Right renal cortex interstitium (tissue), 3 donors: ENCODE data around the gene DHCR7. TPM values are rescaled to one million over a fixed set of nuclear protein-coding genes. Genes with fewer than 3 reads are reported as not detected.
A peak's percentile ranks its signal among the peaks of the same experiment; 100 is the strongest.

Experiments used
- DNase-seq, 3 donors: peaks; one replicate each; pipeline ENCODE4 v3.0.0-alpha.2; 2013; ENCODE audit warnings: low read depth in 3 of 3, low spot score in 2 of 3
- polyA plus RNA-seq, 3 donors: library from polyadenylated mRNA; unstranded; fragments of 120-200 nt; gene quantifications; one replicate each; pipeline ENCODE4 v1.2.1, GENCODE V29; 2013; ENCODE audit not compliant: insufficient read length in 3 of 3

The DHCR7 gene
- 10 to 100 TPM; 39.0 to 40.2 (median 39.3) TPM for polyA plus RNA-seq

DNA sequence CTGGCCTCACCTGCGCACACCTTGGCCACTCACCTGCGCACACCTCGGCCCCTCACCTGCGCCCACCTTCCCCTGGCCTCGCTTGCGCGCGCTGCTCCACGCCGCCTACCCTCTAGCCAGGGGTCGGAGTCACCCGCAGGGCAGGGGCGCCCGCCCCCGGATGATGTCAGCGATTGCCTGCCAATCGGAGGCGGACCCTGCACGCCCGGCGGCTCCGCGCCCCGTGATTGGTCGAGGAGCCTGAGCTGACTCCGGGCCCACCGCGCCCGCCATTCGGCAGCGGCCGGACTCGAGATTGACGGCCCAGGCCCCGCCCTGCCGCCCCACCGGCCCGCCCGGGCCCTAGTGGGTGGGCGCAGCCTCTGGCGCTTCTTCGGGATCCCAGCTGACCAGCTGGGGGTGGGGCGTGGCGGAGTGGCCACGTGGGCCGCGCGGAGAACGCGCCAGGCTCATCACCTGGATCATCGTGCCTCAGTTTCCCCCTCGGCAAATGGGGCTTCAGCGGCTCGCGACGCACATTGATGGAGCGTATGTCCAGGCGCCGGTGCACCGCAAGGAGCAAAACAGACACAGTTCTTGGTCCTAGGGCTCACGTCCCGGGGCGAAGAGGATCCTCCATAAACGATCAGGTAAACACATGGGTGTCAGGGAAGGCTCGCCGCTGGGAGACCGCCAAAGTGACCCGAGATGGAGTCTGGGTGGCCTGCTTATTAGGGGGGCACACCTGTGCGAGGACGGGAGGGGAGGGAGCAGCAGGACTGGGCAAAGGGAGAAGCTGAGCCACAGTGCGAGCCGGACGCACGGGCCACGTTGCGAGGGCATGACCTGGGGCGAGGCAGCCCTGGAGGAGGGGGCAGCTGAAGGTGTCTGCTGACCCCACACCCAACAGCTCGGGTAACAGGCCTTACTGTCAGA lies at the start of gene DHCR7:
DHCR7 (minus strand) TSS at position 137 of the 915 bp plus-strand sequence. CDS start 3,441 bp downstream, outside the sequence.
- DNase-seq: peak; percentile 76 to 86 (median 76)

DNA sequence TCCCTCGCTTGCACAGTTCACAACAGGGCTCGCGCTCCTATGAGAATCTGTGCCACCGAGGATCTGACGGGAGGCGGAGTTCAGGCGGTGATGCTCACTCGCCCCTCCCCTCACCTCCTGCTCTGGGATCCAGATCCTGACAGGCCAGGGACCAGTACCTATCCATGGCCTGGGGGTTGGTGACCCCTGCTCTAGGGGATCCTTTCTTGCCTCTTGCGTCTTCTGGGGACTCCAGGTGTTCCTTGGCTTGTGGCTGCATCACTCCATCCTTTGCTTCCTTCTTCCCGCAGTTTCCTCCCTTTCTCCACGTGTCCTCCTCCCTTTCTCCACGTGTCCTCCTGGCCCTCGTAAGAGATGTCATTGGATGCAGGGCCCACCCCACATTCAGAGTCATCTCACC lies 48.2 kb upstream of the DHCR7 start:
- no peak for DNase-seq

DNA sequence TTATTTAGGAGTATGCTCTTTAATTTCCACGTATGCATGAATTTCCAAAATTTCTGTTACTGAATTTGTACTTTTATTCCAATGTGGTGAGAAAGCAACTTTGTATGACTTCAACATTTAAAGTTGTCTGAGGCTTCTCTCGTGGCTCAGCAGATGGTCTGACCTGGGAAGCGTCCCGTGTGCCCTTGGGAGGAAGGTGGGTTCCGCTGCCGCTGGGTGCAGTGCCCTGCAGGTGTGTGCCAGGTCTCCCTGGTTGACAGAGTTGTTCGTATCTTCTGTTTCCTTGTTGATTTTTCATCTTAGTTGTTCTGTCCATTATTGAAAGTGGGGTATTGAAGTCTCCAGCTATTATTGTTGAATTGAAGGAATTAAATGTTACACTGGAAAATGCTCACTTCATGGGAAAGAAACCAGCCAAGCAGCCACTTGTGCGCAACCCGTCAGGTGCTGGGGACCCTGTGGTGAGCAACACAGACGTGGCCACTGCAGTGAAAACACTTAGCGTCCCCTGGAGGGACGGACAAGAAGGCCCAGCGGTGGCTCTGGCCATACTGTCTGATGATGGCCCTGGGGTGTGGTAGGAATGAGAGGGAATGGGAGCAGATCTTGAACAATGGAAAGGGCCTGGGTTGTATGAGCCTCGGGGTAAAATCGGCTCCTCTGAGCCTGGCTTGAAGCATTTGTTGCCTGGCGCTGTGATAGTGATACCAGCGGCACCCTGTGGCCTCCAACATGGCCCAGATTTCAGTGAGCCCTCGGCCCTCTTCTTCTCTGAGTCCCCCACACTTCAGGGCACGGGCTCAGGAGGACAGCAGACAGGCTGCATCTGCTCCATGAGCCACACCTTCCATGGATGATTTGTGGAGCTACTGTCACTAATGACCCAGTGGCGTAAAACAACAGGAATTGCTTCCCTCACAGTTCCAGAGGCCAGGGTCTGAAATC lies 47.4 kb upstream of the DHCR7 start:
- no peak for DNase-seq

GRCh38 chr11:71491940-71492339 lies 43.7 kb upstream of the DHCR7 start:
- DNase-seq: no peak

GRCh38 chr11:71491531-71491930 lies 43.3 kb upstream of the DHCR7 start:
- DNase-seq: no peak

- DNase-seq: no peak
Observed at GRCh38 chr11:71490731-71491390, 42.7 kb upstream of the DHCR7 start.

GRCh38 chr11:71490044-71490730 lies 42.0 kb upstream of the DHCR7 start:
- DNase-seq: no peak

GRCh38 chr11:71489311-71490043 lies 41.3 kb upstream of the DHCR7 start:
- no peak for DNase-seq

DNA sequence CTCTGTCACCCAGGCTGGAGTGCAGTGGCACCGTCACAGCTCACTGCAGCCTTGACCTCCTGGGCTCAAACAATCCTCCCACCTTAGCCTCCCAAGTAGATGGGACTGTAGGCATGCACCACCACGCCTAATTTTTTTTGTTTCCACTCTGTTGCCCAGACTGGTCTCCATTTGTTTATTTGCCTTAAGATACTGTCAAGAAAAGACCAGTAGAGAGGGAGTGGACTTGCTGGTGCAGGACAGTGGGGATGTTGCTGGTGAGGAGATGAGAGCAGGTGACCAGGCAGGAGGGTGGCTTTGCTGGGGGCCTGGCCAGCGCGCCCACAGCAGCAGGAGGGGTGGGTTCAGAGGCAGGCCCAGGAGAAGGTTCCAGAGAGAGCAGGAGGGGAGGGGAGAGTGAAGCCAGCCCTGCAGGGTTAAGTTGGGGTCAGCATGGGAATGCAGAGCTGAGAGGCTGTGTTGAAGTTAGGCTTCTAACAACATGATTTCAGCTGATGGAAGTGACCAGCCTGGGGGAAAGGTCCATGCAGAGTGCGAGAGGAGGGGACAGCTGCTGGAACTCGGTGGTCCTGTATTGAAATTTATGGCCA lies 40.6 kb upstream of the DHCR7 start:
- DNase-seq: no peak

DNA sequence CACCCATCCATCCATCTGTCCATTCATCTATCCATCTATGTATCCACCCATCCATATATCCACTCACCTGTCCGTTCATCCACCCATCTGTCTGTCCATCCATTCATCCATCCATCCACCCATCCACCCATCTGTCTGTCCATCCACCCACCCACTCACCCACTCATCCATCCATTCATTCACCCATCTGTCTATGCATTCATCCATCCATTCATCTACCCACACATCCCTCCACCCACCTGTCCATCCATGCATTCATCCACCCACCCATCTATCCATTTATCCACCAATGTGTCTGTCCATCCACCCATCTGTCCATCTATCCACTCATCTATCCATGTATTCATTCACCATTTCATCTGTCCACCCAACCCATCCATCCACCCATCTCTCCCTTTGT lies 38.1 kb upstream of the DHCR7 start:
- DNase-seq: no peak

- no peak for DNase-seq
Observed at GRCh38 chr11:71485466-71485865, 37.3 kb upstream of the DHCR7 start.

DNA sequence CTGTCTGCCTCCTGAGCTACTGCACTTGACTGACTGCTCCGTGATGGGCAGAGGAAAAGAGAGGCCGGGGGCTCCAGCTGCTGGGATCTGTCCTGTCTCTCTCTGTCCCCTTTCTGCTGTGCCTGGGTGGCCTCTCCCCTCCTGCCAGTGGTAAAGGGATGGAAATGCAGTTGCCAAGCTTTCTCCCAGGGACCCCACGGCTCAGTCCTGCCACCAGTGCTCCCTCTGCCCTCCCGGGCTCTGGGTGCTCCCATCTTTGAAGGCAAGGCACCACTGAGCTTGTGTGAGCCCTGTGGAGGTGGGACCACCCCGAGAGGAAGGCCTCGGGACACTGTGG lies 36.8 kb upstream of the DHCR7 start:
- DNase-seq: no peak

- no peak for DNase-seq
Observed at GRCh38 chr11:71484248-71485062, 36.3 kb upstream of the DHCR7 start.

GRCh38 chr11:71483692-71484091 lies 35.5 kb upstream of the DHCR7 start:
- DNase-seq: no peak

- DNase-seq: no peak
Observed at GRCh38 chr11:71482746-71483364, 34.7 kb upstream of the DHCR7 start.

- DNase-seq: no peak
Observed at GRCh38 chr11:71482216-71482615, 34.0 kb upstream of the DHCR7 start.

GRCh38 chr11:71481101-71481960 lies 33.1 kb upstream of the DHCR7 start:
- no peak for DNase-seq
